DMS79 treated with DMSO at 0.1 percent for 48 hours (cell line): ENCODE measurements around the gene ZW10.
"Not testable (repeated sequence)": the region's sequence is repeated elsewhere in the genome, so short reads cannot be mapped to it uniquely, and the experiment has no call there.

ENCODE experiments used
- DNase-seq: peaks from one replicate; lab custom pipeline; 2025; lab: John Stamatoyannopoulos, UW

ZW10 gene

GRCh38 chr11:113773416-113774173 lies at the start of gene ZW10:
TSS of gene ZW10 (minus strand) at chr11:113773692. CDS start at chr11:113773666, 26 bp downstream.
- peak; percentile 98 for DNase-seq

- no peak for DNase-seq
Measured at GRCh38 chr11:113818426-113818825, 44.9 kb upstream of the ZW10 start.

- no peak for DNase-seq
Measured at GRCh38 chr11:113817626-113818025, 44.1 kb upstream of the ZW10 start.

- peak; percentile 61 for DNase-seq
Measured at GRCh38 chr11:113817162-113817561, 43.7 kb upstream of the ZW10 start.

GRCh38 chr11:113814181-113814580 lies 40.7 kb upstream of the ZW10 start:
- no peak for DNase-seq

GRCh38 chr11:113808931-113809330 lies 35.4 kb upstream of the ZW10 start:
- no peak for DNase-seq

- DNase-seq = no peak
Measured at GRCh38 chr11:113806406-113806805, 32.9 kb upstream of the ZW10 start.

- no peak for DNase-seq
Measured at GRCh38 chr11:113805640-113806039, 32.1 kb upstream of the ZW10 start.

GRCh38 chr11:113802621-113803020 lies 29.1 kb upstream of the ZW10 start:
- no peak for DNase-seq

GRCh38 chr11:113796663-113797259 lies 23.3 kb upstream of the ZW10 start:
- DNase-seq = peak; percentile 18

- DNase-seq = no peak
Measured at GRCh38 chr11:113789675-113790320, 16.3 kb upstream of the ZW10 start.

- DNase-seq = not testable (repeated sequence)
Measured at GRCh38 chr11:113789016-113789415, 15.5 kb upstream of the ZW10 start.

GRCh38 chr11:113782134-113782533 lies 8.6 kb upstream of the ZW10 start:
- no peak for DNase-seq

GRCh38 chr11:113781682-113782081 lies 8.2 kb upstream of the ZW10 start:
- no peak for DNase-seq

GRCh38 chr11:113779496-113779895 lies 6.0 kb upstream of the ZW10 start, which contains the start of gene CLDN25:
TSS of gene CLDN25 (plus strand) at chr11:113779796. CDS start at chr11:113779796, 0 bp downstream.
- no peak for DNase-seq

GRCh38 chr11:113778111-113778910 lies 4.8 kb upstream of the ZW10 start:
- no peak for DNase-seq

- peak; percentile 50 for DNase-seq
Measured at GRCh38 chr11:113774174-113774503, 647 bp upstream of the ZW10 start.

GRCh38 chr11:113773092-113773415 lies 438 bp downstream of the ZW10 start:
- DNase-seq = peak; percentile 49

GRCh38 chr11:113771964-113772363 lies 1.5 kb downstream of the ZW10 start:
- DNase-seq = no peak

- DNase-seq = no peak
Measured at GRCh38 chr11:113764527-113765219, 8.8 kb downstream of the ZW10 start.

- not testable (repeated sequence) for DNase-seq
Measured at GRCh38 chr11:113763040-113763439, 10.5 kb downstream of the ZW10 start.

GRCh38 chr11:113760241-113760640 lies 13.3 kb downstream of the ZW10 start:
- DNase-seq = no peak
